ENCODE measurements around the gene TLR9. TPM values are rescaled to one million over a fixed set of nuclear protein-coding genes. Genes with fewer than 3 reads are reported as not detected.

Gene TLR9
- total RNA-seq, 2 experiments from 2014 or later, result 0.85 to 1.4 TPM

GRCh38 chr3:52173101-52173500, 52.3 kb downstream of the TLR9 start:
- Mint-ChIP-seq H3K36me3 (no peaks in the 10 kb centered on the region), H3K4me1 (no peaks in the 10 kb centered on the region), H3K4me3 (no peak overlapping the region), H3K9me3 (no peaks in the 10 kb centered on the region), H3K27ac (no peak overlapping the region), H3K27me3 (no peaks in the 10 kb centered on the region)
- DNase-seq, result no peak

- no peak for DNase-seq
- Mint-ChIP-seq H3K27ac (no peak overlapping the region), H3K4me1 (no peaks in the 10 kb centered on the region), H3K27me3 (no peaks in the 10 kb centered on the region), H3K4me3 (no peak overlapping the region), H3K36me3 (no peaks in the 10 kb centered on the region), H3K9me3 (no peaks in the 10 kb centered on the region)
Observed at GRCh38 chr3:52172262-52172757, 53.1 kb downstream of the TLR9 start.

GRCh38 chr3:52171514-52172261, 53.8 kb downstream of the TLR9 start:
- DNase-seq, result no peak
- H3K4me1 Mint-ChIP-seq, result no peaks in the 10 kb centered on the region
- no peaks in the 10 kb centered on the region for H3K36me3 Mint-ChIP-seq
- H3K27ac Mint-ChIP-seq, result no peak overlapping the region
- H3K4me3 Mint-ChIP-seq, result no peak overlapping the region
- H3K9me3 Mint-ChIP-seq, result no peaks in the 10 kb centered on the region
- H3K27me3 Mint-ChIP-seq, result no peaks in the 10 kb centered on the region

Other genes with a start within 250 kb of the TLR9 start
- gene ACY1, start 242.1 kb downstream of the TLR9 start, total RNA-seq, result 10 to 100 TPM; 74.7 to 75.5 TPM
- 1,000 to 10,000 TPM; 1,575 to 1,589 TPM for gene RPL29, start 229.8 kb downstream of the TLR9 start, total RNA-seq
- gene DUSP7, start 169.1 kb downstream of the TLR9 start, total RNA-seq, result 10 to 100 TPM; 21.7 to 22.0 TPM
- 10 to 100 TPM; 23.8 to 24.8 TPM for gene POC1A, start 71.2 kb downstream of the TLR9 start, total RNA-seq
- 10 to 100 TPM; 59.4 to 63.0 TPM for gene ALAS1, start 27.5 kb downstream of the TLR9 start, total RNA-seq
- gene TWF2, start 13.5 kb upstream of the TLR9 start, total RNA-seq, result 100 to 1,000 TPM; 127 to 134 TPM
- 10 to 100 TPM; 69.7 to 74.9 TPM for gene PPM1M, start 20.1 kb upstream of the TLR9 start, total RNA-seq
- 100 to 1,000 TPM; 121 to 123 TPM for gene WDR82, start 53.0 kb upstream of the TLR9 start, total RNA-seq
- 10 to 100 TPM; 16.1 to 17.2 TPM for gene GLYCTK, start 62.2 kb upstream of the TLR9 start, total RNA-seq
- gene DNAH1, start 90.7 kb upstream of the TLR9 start, total RNA-seq, result 1 to 10 TPM; 2.6 to 3.7 TPM
- 100 to 1,000 TPM; 104 to 107 TPM for gene BAP1, start 184.4 kb upstream of the TLR9 start, total RNA-seq
- 10 to 100 TPM; 15.4 to 16.6 TPM for gene PHF7, start 185.0 kb upstream of the TLR9 start, total RNA-seq
- under 1 TPM in 1 of 2 experiments, not detected in 1; 0.19 TPM for gene SEMA3G, start 219.5 kb upstream of the TLR9 start, total RNA-seq
- gene TNNC1, start 228.4 kb upstream of the TLR9 start, total RNA-seq, result 1 to 10 TPM; 2.9 to 4.2 TPM
- gene NISCH, start 230.0 kb upstream of the TLR9 start, total RNA-seq, result 10 to 100 TPM; 55.0 to 57.3 TPM

All from activated naive CD8-positive, alpha-beta T cell treated with anti-CD3 and anti-CD28 coated beads for 36 hours (primary cell).